GM12892 (cell line): Measurements from ENCODE around the gene HYPK. TPM values are rescaled to one million over a fixed set of nuclear protein-coding genes. Genes with fewer than 3 reads are reported as not detected.

Source experiments
- DNase-seq: peaks from one replicate; pipeline ENCODE4 v3.0.0; 2011; ENCODE audit not compliant: insufficient read length
- FAIRE-seq: peaks from 2 replicates; lab custom pipeline; 2011; peaks lifted over from hg19 to GRCh38; lab: Jason Lieb, UNC
- POLR2A ChIP-seq: IDR thresholded peaks from 2 replicates; pipeline ENCODE4 v1.6.1; 2011; ENCODE audit warnings: low read depth, low read length, control low read depth
- POLR2AphosphoS5 ChIP-seq: IDR thresholded peaks from 2 replicates; pipeline ENCODE4 v1.6.1; 2011; ENCODE audit warnings: low read depth, low read length, control low read depth
- TAF1 ChIP-seq: IDR thresholded peaks from 2 replicates; pipeline ENCODE4 v1.6.1; 2011; ENCODE audit warnings: low read depth, mild to moderate bottlenecking, control low read depth, low read length, borderline replicate concordance
- polyA plus RNA-seq: library from polyadenylated mRNA; unstranded; fragments of >200 nt; gene quantifications from one replicate; pipeline ENCODE4 v1.2.1, GENCODE V29; 2012; ENCODE audit warnings: missing spikeins, inconsistent platforms; ENCODE audit not compliant: missing spikeins

HYPK gene
- 7.9 TPM for polyA plus RNA-seq

GRCh38 chr15:43800286-43801141, at the start of gene HYPK:
TSS of gene HYPK (plus strand) at chr15:43800599. CDS start at chr15:43800623, 24 bp downstream.
- DNase-seq (peak; percentile 86), FAIRE-seq (peak; percentile 87)
- TF ChIP-seq TAF1 (peak; percentile 71), POLR2AphosphoS5 (peak; percentile 93), POLR2A (peak; percentile 92; the same call in 1 of the 2 replicates)

- FAIRE-seq (no peak), DNase-seq (no peak)
- no peak for TF ChIP-seq POLR2A
- no peak for TF ChIP-seq POLR2AphosphoS5
- no peak for TF ChIP-seq TAF1
Measured at GRCh38 chr15:43751885-43752284, 48.5 kb upstream of the HYPK start.

GRCh38 chr15:43762824-43763223, 37.6 kb upstream of the HYPK start:
- peak; percentile 50 for FAIRE-seq
- TF ChIP-seq TAF1 = no peak
- TF ChIP-seq POLR2AphosphoS5 = no peak
- no peak for TF ChIP-seq POLR2A
- DNase-seq = no peak

GRCh38 chr15:43763819-43764446, 36.5 kb upstream of the HYPK start:
- TF ChIP-seq POLR2A (no peak), POLR2AphosphoS5 (no peak), TAF1 (no peak)
- DNase-seq (no peak), FAIRE-seq (no peak)

- FAIRE-seq (peak; percentile 33), DNase-seq (no peak)
Measured at GRCh38 chr15:43769584-43770228, 30.7 kb upstream of the HYPK start.

GRCh38 chr15:43771816-43772215, 28.6 kb upstream of the HYPK start:
- no peak for FAIRE-seq
- TF ChIP-seq TAF1 (no peak), POLR2A (no peak), POLR2AphosphoS5 (peak; percentile 22; the same call in 1 of the 2 replicates)

More at GRCh38 chr15:43769584-43770228, 30.7 kb upstream of the HYPK start:
- no peak for TF ChIP-seq POLR2A
- TF ChIP-seq TAF1 = no peak
- no peak for TF ChIP-seq POLR2AphosphoS5

GRCh38 chr15:43772624-43773023, 27.8 kb upstream of the HYPK start:
- no peak for FAIRE-seq
- no peak for DNase-seq
- no peak for TF ChIP-seq TAF1
- no peak for TF ChIP-seq POLR2AphosphoS5

More at GRCh38 chr15:43771816-43772215, 28.6 kb upstream of the HYPK start:
- DNase-seq = no peak

GRCh38 chr15:43774062-43774461, 26.3 kb upstream of the HYPK start:
- DNase-seq (no peak), FAIRE-seq (no peak)
- TF ChIP-seq TAF1 (no peak), POLR2A (no peak), POLR2AphosphoS5 (no peak)

GRCh38 chr15:43775411-43775965, 24.9 kb upstream of the HYPK start:
- DNase-seq (no peak), FAIRE-seq (no peak)
- TF ChIP-seq POLR2A (no peak), TAF1 (no peak), POLR2AphosphoS5 (no peak)

- TF ChIP-seq TAF1 (0 out of 2 replicates have a peak, but pooled peaks have one; percentile 22), POLR2AphosphoS5 (no peak; the same call in 1 of the 2 replicates)
- DNase-seq = peak; percentile 47
- peak; percentile 95 for FAIRE-seq
Measured at GRCh38 chr15:43776101-43776717, 24.2 kb upstream of the HYPK start.
